ENCODE data around the gene TMEM202. TPM values are rescaled to one million over a fixed set of nuclear protein-coding genes. Genes with fewer than 3 reads are reported as not detected.

Gene TMEM202
- total and polyA plus RNA-seq, 2 donors (not counting 3 experiments of a cell fraction or from before 2014, with no cell fraction given) = not detected

DNA sequence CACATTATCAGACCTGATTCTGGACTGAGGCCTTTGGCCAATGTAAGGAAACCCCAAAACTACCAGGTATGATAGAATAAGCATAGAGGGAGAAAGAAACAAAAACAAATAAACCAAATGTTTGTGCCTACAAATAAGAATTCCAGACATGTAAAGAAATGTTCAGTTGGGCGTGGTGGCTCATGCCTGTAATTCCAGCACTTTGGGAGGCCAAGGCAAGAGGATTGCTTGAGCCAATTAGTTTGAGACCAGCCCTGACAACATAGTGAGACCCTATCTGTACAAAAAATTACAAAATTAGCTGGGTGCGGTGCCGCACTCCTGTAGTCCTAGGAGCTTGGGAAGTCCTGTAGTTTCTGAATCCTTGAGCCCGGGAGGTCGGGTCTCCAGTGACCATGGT is 13.0 kb downstream of the TMEM202 start:
- CTCF ChIA-PET = interaction anchor here (1.0 kb wide), 1 partner anchor 188 kb away, joined by 4 read pairs; no protein-coding TSS in a partner anchor
- H3K9me3 ChIP-seq (replicated peaks; ENCODE audit: control insufficient read depth, insufficient read depth, low read length) = no peaks in the 10 kb centered on the region
- no peak overlapping the region for H3K4me2 ChIP-seq (ENCODE audit: insufficient read depth, low read length)
- no peaks in the 10 kb centered on the region for H3K79me2 ChIP-seq (ENCODE audit: control insufficient read depth, insufficient read depth, low read length)
- H3K36me3 ChIP-seq (ENCODE audit: control insufficient read depth in 2 of 2, extremely low read depth in 1 of 2, insufficient read depth in 2 of 2, low read length in 2 of 2) = no peaks in the 10 kb centered on the region
- no peaks in the 10 kb centered on the region for H3K4me1 ChIP-seq (ENCODE audit: control insufficient read depth, extremely low read depth, insufficient read depth, low read length)
- TF ChIP-seq MAX (IDR thresholded peaks at IDR 0.05; ENCODE audit: insufficient read depth, insufficient read length) = no peak
- no peak for TF ChIP-seq JUN (IDR thresholded peaks at IDR 0.05; ENCODE audit: borderline replicate concordance, insufficient read depth, insufficient read length, low read depth)
- no peak for TF ChIP-seq EZH2 (IDR thresholded peaks at IDR 0.05; ENCODE audit: borderline replicate concordance, low read depth, low read length, severe bottlenecking)
- TF ChIP-seq POLR2A (IDR thresholded peaks at IDR 0.05; ENCODE audit: low read depth, low read length) = no peak
- no peak for TF ChIP-seq MYC (IDR thresholded peaks at IDR 0.05; ENCODE audit: low read depth, low read length)
- no peak for TF ChIP-seq FOS (IDR thresholded peaks at IDR 0.05; ENCODE audit: borderline replicate concordance, insufficient read depth, low read length)
- no peak for TF ChIP-seq GATA2 (IDR thresholded peaks at IDR 0.05; ENCODE audit: insufficient read depth, insufficient read length, low read depth, low read length)
- no peak for TF ChIP-seq CTCF (IDR thresholded peaks at IDR 0.05; ENCODE audit: extremely low read depth in 1 of 2, insufficient read depth in 1 of 2, low read depth in 1 of 2, low read length in 2 of 2)
- no peak for TF ChIP-seq POLR2AphosphoS5 (IDR thresholded peaks at IDR 0.05; ENCODE audit: insufficient read depth, low read depth, low read length)
- dilution Hi-C loops (cut with MboI; ENCODE audit: extremely low pct_ligation_motif_present, low sequenced_read_pairs) = no loop called here
- H3K27me3 ChIP-seq (ENCODE audit: control insufficient read depth in 2 of 2, insufficient read depth in 2 of 2, low read length in 2 of 2) = peaks cover 0 to 15% of the 10 kb centered on the region in 2 experiments
- DNase-seq (ENCODE audit: low read depth, low spot score) (no peak), FAIRE-seq (no peak)
- intact Hi-C loops (cut with micrococcal nuclease) = no loop called here
- H3K9me1 ChIP-seq (replicated peaks; ENCODE audit: control insufficient read depth, extremely low read depth, insufficient read depth, low read length) = no peaks in the 10 kb centered on the region
- H3K9ac ChIP-seq (replicated peaks; ENCODE audit: extremely low read depth, insufficient read depth, low read length) = no peak overlapping the region
- no peak overlapping the region for H3K4me3 ChIP-seq (replicated peaks in 1 of 3; ENCODE audit: insufficient read depth in 1 of 3, low read depth in 1 of 3, low read length in 3 of 3)
- H3K27ac ChIP-seq (ENCODE audit: insufficient read depth, low read depth, low read length) = no peak overlapping the region
- BruUV-seq (replicated peaks) = no TSS peak
- H4K20me1 ChIP-seq (replicated peaks; ENCODE audit: control insufficient read depth, extremely low read depth, insufficient read depth, low read length) = no peaks in the 10 kb centered on the region
- POLR2A ChIA-PET = no interaction called here
- no peak overlapping the region for H2AFZ ChIP-seq (ENCODE audit: low read depth, low read length)
